HCT116 (cell line): ENCODE measurements around the gene RFPL3. TPM values are rescaled to one million over a fixed set of nuclear protein-coding genes. Genes with fewer than 3 reads are reported as not detected.

Experiments used
- ATAC-seq: fragments of 200-7000 bp; cut with Tn5 transposase; 2 replicates; pipeline ENCODE4 v1.9.1; 2020; ENCODE audit warnings: mild to moderate bottlenecking, moderate library complexity
- BruUV-seq: library from RNA; stranded (reverse); fragments of 400-500 nt; replicated peaks from 2 replicates; lab custom pipeline; 2021; lab: Mats Ljungman, UMichigan
- CTCF ChIA-PET: fragments of 300-600 bp; sonication (Branson Sonifier 250); formaldehyde crosslinking; loops from one replicate; lab custom pipeline; 2021; ENCODE audit warnings: antibody characterized with exemption; lab: Charles Lee
- POLR2A ChIA-PET: fragments of 300-600, 350-600 bp; sonication (Branson Sonifier 250); formaldehyde crosslinking; loops from one replicate; lab custom pipeline; 2021; ENCODE audit warnings: antibody characterized with exemption; lab: Charles Lee
- RAD21 ChIA-PET, 2 experiments: fragments of 300-600 bp; sonication (Branson Sonifier 250); formaldehyde crosslinking; loops; one replicate each; lab custom pipeline; 2023; ENCODE audit warnings: low total read pairs in 2 of 2; ENCODE audit not compliant: uncharacterized antibody in 2 of 2, unreplicated experiment in 2 of 2, low non-redundant PET in 1 of 2; lab: Charles Lee
- DNase-seq: peaks from one replicate; pipeline ENCODE4 v3.0.0-alpha.2; 2010; ENCODE audit warnings: low read depth, low spot score
- H2AFZ ChIP-seq: fragments of 200-600 bp; shearing (Covaris generic), sonication (generic); 2 replicates; pipeline ENCODE4 v1.6.1; 2017; ENCODE audit warnings: low read depth, mixed run types, mixed read lengths, antibody characterized with exemption, low read length; ENCODE audit not compliant: poor library complexity, severe bottlenecking
- H3K27ac ChIP-seq: 2 replicates; pipeline ENCODE4 v1.5.1; 2012; ENCODE audit warnings: low read depth, low read length
- H3K27me3 ChIP-seq: fragments of 200-600 bp; sonication (generic); 2 replicates; pipeline ENCODE4 v1.6.1; 2016; ENCODE audit warnings: mixed run types, low read length, mixed read lengths; ENCODE audit not compliant: insufficient read depth
- H3K36me3 ChIP-seq, 2 experiments: fragments of 200-500 bp in 1 of 2; fragments of 200-600 bp in 1 of 2; sonication (Bioruptor generic) in 1 of 2; sonication (generic) in 1 of 2; 2 replicates each; pipeline versions ENCODE4 v1.5.1 to v1.6.1; 2014 to 2016; ENCODE audit warnings: low read length in 2 of 2, inconsistent platforms in 1 of 2, mixed read lengths in 1 of 2, mixed run types in 1 of 2; ENCODE audit not compliant: insufficient read depth in 2 of 2, control insufficient read depth in 1 of 2
- H3K4me1 ChIP-seq, 2 experiments: fragments of 200-600 bp in 1 of 2; sonication (generic) in 1 of 2; 2 replicates each; pipeline versions ENCODE4 v1.5.1 to v1.6.1; 2012 to 2017; ENCODE audit warnings: low read length in 2 of 2, inconsistent platforms in 1 of 2, mild to moderate bottlenecking in 1 of 2, mixed read lengths in 1 of 2, mixed run types in 1 of 2, moderate library complexity in 1 of 2; ENCODE audit not compliant: insufficient read depth in 2 of 2, control insufficient read depth in 1 of 2
- H3K4me2 ChIP-seq: fragments of 200-600 bp; sonication (generic); 2 replicates; pipeline ENCODE4 v1.6.1; 2017; ENCODE audit warnings: mixed run types, low read length, mixed read lengths
- H3K4me3 ChIP-seq, 2 experiments: fragments of 200-600 bp in 1 of 2; sonication (generic) in 1 of 2; replicated peaks in 1 of 2; 2 replicates each; pipeline ENCODE4 v1.5.1; 2011 to 2016; ENCODE audit warnings: low read length in 2 of 2, control low read depth in 1 of 2, low read depth in 1 of 2, mild to moderate bottlenecking in 1 of 2, mixed read lengths in 1 of 2, mixed run types in 1 of 2
- H3K79me2 ChIP-seq: fragments of 200-600 bp; sonication (generic); 2 replicates; pipeline ENCODE4 v1.6.1; 2017; ENCODE audit warnings: mild to moderate bottlenecking, mixed run types, low read length, moderate library complexity, mixed read lengths; ENCODE audit not compliant: insufficient read depth
- H3K9ac ChIP-seq: fragments of 200-600 bp; sonication (generic); 2 replicates; pipeline ENCODE4 v1.6.1; 2016; ENCODE audit warnings: low read length, mixed read lengths
- H3K9me2 ChIP-seq: fragments of 200-600 bp; sonication (generic), shearing (Covaris generic); 2 replicates; pipeline ENCODE4 v1.6.1; 2017; ENCODE audit warnings: mixed run types, mild to moderate bottlenecking, moderate library complexity; ENCODE audit not compliant: insufficient read depth
- H3K9me3 ChIP-seq, 2 experiments: fragments of 200-500 bp in 1 of 2; fragments of 200-600 bp in 1 of 2; sonication (Bioruptor generic) in 1 of 2; sonication (generic) in 1 of 2; 2 replicates each; pipeline ENCODE4 v1.6.1; 2014 to 2017; ENCODE audit warnings: low read length in 2 of 2, mixed read lengths in 2 of 2, inconsistent platforms in 1 of 2, low read depth in 1 of 2, mild to moderate bottlenecking in 1 of 2, mixed run types in 1 of 2, moderate library complexity in 1 of 2; ENCODE audit not compliant: control insufficient read depth in 1 of 2, insufficient read depth in 1 of 2
- H4K20me1 ChIP-seq: fragments of 200-600 bp; sonication (generic), shearing (Covaris generic); 2 replicates; pipeline ENCODE4 v1.6.1; 2017; ENCODE audit warnings: mixed run types, mild to moderate bottlenecking, moderate library complexity; ENCODE audit not compliant: insufficient read depth
- ATF3 ChIP-seq: IDR thresholded peaks from 2 replicates; pipeline ENCODE4 v1.6.1; 2012
- CEBPB ChIP-seq: IDR thresholded peaks from 2 replicates; pipeline ENCODE4 v1.6.1; 2012; ENCODE audit warnings: low read depth
- CTCF ChIP-seq, 3 experiments: fragments of 200-600 bp in 1 of 3; sonication (generic) in 1 of 3; IDR thresholded peaks in 2 of 3; conservative IDR thresholded peaks in 1 of 3; 2 replicates each; pipeline ENCODE4 v1.5.1; 2012 to 2017; ENCODE audit warnings: low read depth in 2 of 3, low read length in 2 of 3, antibody characterized with exemption in 1 of 3, borderline replicate concordance in 1 of 3, control low read depth in 1 of 3, mild to moderate bottlenecking in 1 of 3, mixed read lengths in 1 of 3, mixed run types in 1 of 3, moderate library complexity in 1 of 3; ENCODE audit not compliant: insufficient read depth in 1 of 3
- EZH2 ChIP-seq: fragments of 200-600 bp; sonication (generic); IDR thresholded peaks from 2 replicates; pipeline ENCODE4 v1.6.1; 2017; ENCODE audit warnings: antibody characterized with exemption, mixed run types
- EZH2phosphoT487 ChIP-seq: fragments of 200-600 bp; IDR thresholded peaks from 2 replicates; pipeline ENCODE4 v1.6.1; 2018; ENCODE audit warnings: antibody characterized with exemption, borderline replicate concordance
- FOSL1 ChIP-seq: IDR thresholded peaks from 2 replicates; pipeline ENCODE4 v1.6.1; 2012; ENCODE audit warnings: low read depth
- POLR2A ChIP-seq: IDR thresholded peaks from 2 replicates; pipeline ENCODE4 v1.7.0; 2011; ENCODE audit warnings: borderline replicate concordance; ENCODE audit not compliant: insufficient read depth, insufficient read length; ENCODE audit errors: extremely low read depth
- POLR2AphosphoS5 ChIP-seq: IDR thresholded peaks from 2 replicates; pipeline ENCODE4 v1.6.1; 2011; ENCODE audit warnings: mild to moderate bottlenecking, low read depth, low read length, moderate library complexity
- RAD21 ChIP-seq: IDR thresholded peaks from 2 replicates; pipeline ENCODE4 v1.6.1; 2012; ENCODE audit warnings: low read depth, mild to moderate bottlenecking
- SP1 ChIP-seq: IDR thresholded peaks from 2 replicates; pipeline ENCODE4 v1.6.1; 2012; ENCODE audit warnings: low read depth
- SRF ChIP-seq: IDR thresholded peaks from 2 replicates; pipeline ENCODE4 v1.6.1; 2012; ENCODE audit warnings: low read depth
- TCF7L2 ChIP-seq: IDR thresholded peaks from 2 replicates; pipeline ENCODE4 v1.7.0; 2011; ENCODE audit warnings: borderline replicate concordance, inconsistent platforms; ENCODE audit not compliant: insufficient read depth, insufficient read length; ENCODE audit errors: extremely low read depth
- ZFX ChIP-seq: fragments of 450-650 bp; IDR thresholded peaks from 2 replicates; pipeline ENCODE4 v1.6.1; 2017
- intact Hi-C: fragments of 100-400 bp; cut with micrococcal nuclease; formaldehyde crosslinking; loops from 2 replicates; pipeline ENCODE4 v1.10.0; 2022
- total RNA-seq: library from RNA; stranded (reverse); gene quantifications from one replicate; pipeline ENCODE4 v1.2.1, GENCODE V29; 2021; ENCODE audit not compliant: unreplicated experiment
- TF ChIP-seq, protein P1 (sequence below): IDR thresholded peaks from 2 replicates; pipeline ENCODE4 v1.6.1; 2012; ENCODE audit warnings: low read depth
- TF ChIP-seq, protein P2 (sequence below): IDR thresholded peaks from 2 replicates; pipeline ENCODE4 v1.6.1; 2011; ENCODE audit warnings: mild to moderate bottlenecking, low read length, moderate library complexity; ENCODE audit not compliant: insufficient replicate concordance; ENCODE audit errors: extremely low read depth

The RFPL3 gene
- total RNA-seq, 1 experiment from 2014 or later, result not detected

GRCh38 chr22:32410459-32410858 lies 52.8 kb downstream of the RFPL3 start:
- Histone ChIP-seq H3K9me2 (no peaks in the 10 kb centered on the region), H3K36me3 (peaks cover 24 to 25% of the 10 kb centered on the region in 2 experiments; a peak in 3 of 4 replicates), H3K4me2 (peak overlapping the region; percentile 75), H3K9ac (peak overlapping the region; percentile 85; the same call in 1 of the 2 replicates), H3K79me2 (peaks cover 54% of the 10 kb centered on the region), H3K27ac (no peak overlapping the region), H3K9me3 (no peaks in the 10 kb centered on the region), H4K20me1 (no peaks in the 10 kb centered on the region)
- ATAC-seq (no peak), DNase-seq (no peak)
- RAD21 ChIA-PET, result no interaction called here
- POLR2A ChIA-PET, result no interaction called here
- intact Hi-C loops, result no loop called here
- CTCF ChIA-PET, result no interaction called here
- TF ChIP-seq, protein P1, sequence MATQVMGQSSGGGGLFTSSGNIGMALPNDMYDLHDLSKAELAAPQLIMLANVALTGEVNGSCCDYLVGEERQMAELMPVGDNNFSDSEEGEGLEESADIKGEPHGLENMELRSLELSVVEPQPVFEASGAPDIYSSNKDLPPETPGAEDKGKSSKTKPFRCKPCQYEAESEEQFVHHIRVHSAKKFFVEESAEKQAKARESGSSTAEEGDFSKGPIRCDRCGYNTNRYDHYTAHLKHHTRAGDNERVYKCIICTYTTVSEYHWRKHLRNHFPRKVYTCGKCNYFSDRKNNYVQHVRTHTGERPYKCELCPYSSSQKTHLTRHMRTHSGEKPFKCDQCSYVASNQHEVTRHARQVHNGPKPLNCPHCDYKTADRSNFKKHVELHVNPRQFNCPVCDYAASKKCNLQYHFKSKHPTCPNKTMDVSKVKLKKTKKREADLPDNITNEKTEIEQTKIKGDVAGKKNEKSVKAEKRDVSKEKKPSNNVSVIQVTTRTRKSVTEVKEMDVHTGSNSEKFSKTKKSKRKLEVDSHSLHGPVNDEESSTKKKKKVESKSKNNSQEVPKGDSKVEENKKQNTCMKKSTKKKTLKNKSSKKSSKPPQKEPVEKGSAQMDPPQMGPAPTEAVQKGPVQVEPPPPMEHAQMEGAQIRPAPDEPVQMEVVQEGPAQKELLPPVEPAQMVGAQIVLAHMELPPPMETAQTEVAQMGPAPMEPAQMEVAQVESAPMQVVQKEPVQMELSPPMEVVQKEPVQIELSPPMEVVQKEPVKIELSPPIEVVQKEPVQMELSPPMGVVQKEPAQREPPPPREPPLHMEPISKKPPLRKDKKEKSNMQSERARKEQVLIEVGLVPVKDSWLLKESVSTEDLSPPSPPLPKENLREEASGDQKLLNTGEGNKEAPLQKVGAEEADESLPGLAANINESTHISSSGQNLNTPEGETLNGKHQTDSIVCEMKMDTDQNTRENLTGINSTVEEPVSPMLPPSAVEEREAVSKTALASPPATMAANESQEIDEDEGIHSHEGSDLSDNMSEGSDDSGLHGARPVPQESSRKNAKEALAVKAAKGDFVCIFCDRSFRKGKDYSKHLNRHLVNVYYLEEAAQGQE, result no peak
- TF ChIP-seq SP1, result no peak
- TF ChIP-seq SRF, result no peak
- no peak for TF ChIP-seq EZH2phosphoT487
- no peak for TF ChIP-seq POLR2A
- TF ChIP-seq EZH2, result no peak
- no peak for TF ChIP-seq CEBPB
- TF ChIP-seq POLR2AphosphoS5, result no peak
- TF ChIP-seq RAD21, result no peak
- TF ChIP-seq FOSL1, result no peak
- TF ChIP-seq CTCF (IDR thresholded peaks at IDR 0.05 in 2 of 3, conservative IDR thresholded peaks at IDR 0.05 in 1 of 3; ENCODE audit: borderline replicate concordance in 1 of 3, insufficient read depth in 1 of 3, low read depth in 2 of 3, low read length in 2 of 3), result no peak
- no peak for TF ChIP-seq TCF7L2
- TF ChIP-seq ZFX, result no peak
- TF ChIP-seq ATF3, result no peak
- TF ChIP-seq, protein P2, sequence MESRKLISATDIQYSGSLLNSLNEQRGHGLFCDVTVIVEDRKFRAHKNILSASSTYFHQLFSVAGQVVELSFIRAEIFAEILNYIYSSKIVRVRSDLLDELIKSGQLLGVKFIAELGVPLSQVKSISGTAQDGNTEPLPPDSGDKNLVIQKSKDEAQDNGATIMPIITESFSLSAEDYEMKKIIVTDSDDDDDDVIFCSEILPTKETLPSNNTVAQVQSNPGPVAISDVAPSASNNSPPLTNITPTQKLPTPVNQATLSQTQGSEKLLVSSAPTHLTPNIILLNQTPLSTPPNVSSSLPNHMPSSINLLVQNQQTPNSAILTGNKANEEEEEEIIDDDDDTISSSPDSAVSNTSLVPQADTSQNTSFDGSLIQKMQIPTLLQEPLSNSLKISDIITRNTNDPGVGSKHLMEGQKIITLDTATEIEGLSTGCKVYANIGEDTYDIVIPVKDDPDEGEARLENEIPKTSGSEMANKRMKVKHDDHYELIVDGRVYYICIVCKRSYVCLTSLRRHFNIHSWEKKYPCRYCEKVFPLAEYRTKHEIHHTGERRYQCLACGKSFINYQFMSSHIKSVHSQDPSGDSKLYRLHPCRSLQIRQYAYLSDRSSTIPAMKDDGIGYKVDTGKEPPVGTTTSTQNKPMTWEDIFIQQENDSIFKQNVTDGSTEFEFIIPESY, result no peak
- TF ChIP-seq, all 23 proteins: peak for 0
- peaks cover 12 to 21% of the 10 kb centered on the region in 2 experiments; a peak in 2 of 4 replicates for H3K4me1 ChIP-seq
- H3K27me3 ChIP-seq, result no peaks in the 10 kb centered on the region
- H2AFZ ChIP-seq, result no peak overlapping the region
- no TSS peak for BruUV-seq
- peak overlapping the region; percentile 84 to 90 for H3K4me3 ChIP-seq
